HG03460 (cell line): ENCODE results near the gene CD244.
A peak's percentile ranks its signal among the peaks of the same experiment; 100 is the strongest.
"Not testable (repeated sequence)": the region's sequence is repeated elsewhere in the genome, so short reads cannot be mapped to it uniquely, and the experiment has no call there.

Experiments
- ATAC-seq: cut with Tn5 transposase; IDR thresholded peaks from one replicate; pipeline ENCODE4 v1.9.1; 2021; ENCODE audit not compliant: unreplicated experiment

The CD244 gene

GRCh38 chr1:160782988-160783765 lies 79.5 kb downstream of the CD244 start:
- not testable (repeated sequence) for ATAC-seq

DNA sequence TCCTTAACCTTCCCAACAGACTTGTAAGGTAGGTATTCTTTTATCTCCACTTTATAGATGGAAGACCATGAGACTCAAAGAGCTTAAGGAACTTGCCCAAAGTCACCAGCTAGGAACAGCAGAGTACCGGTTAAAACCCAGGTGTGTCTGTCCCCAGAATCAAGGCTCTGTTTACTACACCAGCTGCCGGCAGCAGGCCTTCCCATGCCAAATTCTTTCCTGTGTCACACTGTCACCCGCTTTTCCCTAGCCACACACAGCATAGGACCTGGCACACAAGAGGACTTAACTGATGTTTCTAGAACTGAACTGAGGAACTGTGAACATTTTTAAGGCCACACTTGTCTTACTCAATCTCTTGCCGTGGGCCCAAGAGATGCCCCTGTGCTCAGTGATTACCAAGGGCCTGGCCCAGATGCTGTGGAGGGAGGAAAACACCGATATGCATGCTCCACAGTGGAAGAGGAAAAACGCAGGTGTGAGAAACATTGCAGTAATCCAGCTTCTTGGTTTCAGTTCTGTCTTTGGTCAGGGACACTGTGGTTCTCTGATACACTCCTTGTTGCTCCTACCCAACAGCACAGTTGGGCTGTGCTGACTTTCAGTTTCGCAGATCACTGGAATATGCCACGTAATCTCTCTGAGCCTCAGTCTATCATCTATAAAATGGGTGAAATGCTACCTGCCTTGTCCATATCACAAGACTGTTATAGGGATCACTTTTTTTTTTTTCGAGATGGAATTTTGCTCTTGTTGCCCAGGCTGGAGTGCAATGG lies 80.6 kb downstream of the CD244 start:
- ATAC-seq: peak; percentile 81

- ATAC-seq: no peak
Measured at GRCh38 chr1:160781186-160781766, 81.4 kb downstream of the CD244 start.

GRCh38 chr1:160780398-160780755 lies 82.3 kb downstream of the CD244 start:
- ATAC-seq: no peak
